Prostate gland (tissue), 2 donors: ENCODE results near the gene DLG4.

Source experiments
- CTCF ChIP-seq, 4 experiments: fragments of 200-600 bp in 2 of 4; fragments of 450-650 bp in 2 of 4; sonication (generic) in 2 of 4; IDR thresholded peaks; 1 replicate in 3 of 4; 2 replicates in 1 of 4; pipeline ENCODE4 v1.5.1; 2016 to 2019; ENCODE audit warnings: antibody characterized with exemption in 4 of 4, mild to moderate bottlenecking in 2 of 4, moderate library complexity in 2 of 4
- POLR2A ChIP-seq: fragments of 450-650 bp; IDR thresholded peaks from one replicate; pipeline ENCODE4 v1.6.1; 2016; ENCODE audit warnings: antibody characterized with exemption, mild to moderate bottlenecking
- POLR2AphosphoS5 ChIP-seq: sonication (generic); formaldehyde crosslinking; IDR thresholded peaks from one replicate; pipeline ENCODE4 v1.6.1; 2017; ENCODE audit warnings: antibody characterized with exemption

GRCh38 chr17:7232114-7232513 lies 12.5 kb upstream of the DLG4 start:
- TF ChIP-seq CTCF (IDR thresholded peaks at IDR 0.05) (no peak), POLR2AphosphoS5 (no peak), POLR2A (no peak)
